Measurements from ENCODE around the gene MEF2C. TPM values are rescaled to one million over a fixed set of nuclear protein-coding genes. Genes with fewer than 3 reads are reported as not detected.

The MEF2C gene
- total and polyA plus RNA-seq, 4 donors: 2.8 to 15.9 (median 10.1) TPM

GRCh38 chr5:88685591-88686541 lies 197.1 kb downstream of the MEF2C start:
- 12% methylated on average over 23 of the region's 23 CpGs for WGBS
- Histone ChIP-seq H3K4me3 (ENCODE audit: low read depth in 1 of 3, low read length in 3 of 3) (no peak overlapping the region), H3K27ac (ENCODE audit: low read depth in 1 of 2, low read length in 2 of 2) (no peak overlapping the region), H3K27me3 (ENCODE audit: control insufficient read depth in 4 of 4, insufficient read depth in 4 of 4, low read length in 3 of 4) (peaks cover 0 to 55% (median 29%) of the 10 kb centered on the region in 4 donors), H3K36me3 (ENCODE audit: control insufficient read depth in 4 of 4, insufficient read depth in 3 of 4, low read depth in 1 of 4, low read length in 3 of 4) (no peaks in the 10 kb centered on the region), H3K9me3 (ENCODE audit: control insufficient read depth in 4 of 4, low read length in 3 of 4) (no peaks in the 10 kb centered on the region), H3K9ac (ENCODE audit: low read depth in 1 of 2, low read length in 2 of 2) (no peak overlapping the region), H3K4me1 (ENCODE audit: control insufficient read depth in 4 of 4, insufficient read depth in 4 of 4, low read length in 3 of 4) (peaks cover 3 to 16% (median 6%) of the 10 kb centered on the region in 4 donors)
- DNase-seq (ENCODE audit: low spot score): no peak
- TF ChIP-seq JUND (IDR thresholded peaks at IDR 0.05) (no peak), YY1 (IDR thresholded peaks at IDR 0.05) (no peak), MAX (IDR thresholded peaks at IDR 0.05) (no peak)

GRCh38 chr5:88683506-88684135 lies 199.4 kb downstream of the MEF2C start:
- Histone ChIP-seq H3K9ac (ENCODE audit: low read depth in 1 of 2, low read length in 2 of 2) (no peak overlapping the region), H3K4me3 (ENCODE audit: low read depth in 1 of 3, low read length in 3 of 3) (no peak overlapping the region), H3K9me3 (ENCODE audit: control insufficient read depth in 4 of 4, low read length in 3 of 4) (no peaks in the 10 kb centered on the region), H3K4me1 (ENCODE audit: control insufficient read depth in 4 of 4, insufficient read depth in 4 of 4, low read length in 3 of 4) (peaks cover 0 to 15% (median 6%) of the 10 kb centered on the region in 4 donors), H3K27me3 (ENCODE audit: control insufficient read depth in 4 of 4, insufficient read depth in 4 of 4, low read length in 3 of 4) (peaks cover 0 to 51% (median 27%) of the 10 kb centered on the region in 4 donors), H3K27ac (ENCODE audit: low read depth in 1 of 2, low read length in 2 of 2) (no peak overlapping the region), H3K36me3 (ENCODE audit: control insufficient read depth in 4 of 4, insufficient read depth in 3 of 4, low read depth in 1 of 4, low read length in 3 of 4) (no peaks in the 10 kb centered on the region)
- 4% methylated on average over 31 of the region's 31 CpGs for WGBS
- no peak for TF ChIP-seq FOXA2 (IDR thresholded peaks at IDR 0.05)
- TF ChIP-seq ZBTB33 (IDR thresholded peaks at IDR 0.05): no peak
- no peak for TF ChIP-seq JUND (IDR thresholded peaks at IDR 0.05)
- TF ChIP-seq HNF4G (IDR thresholded peaks at IDR 0.05): no peak
- TF ChIP-seq, protein P1, sequence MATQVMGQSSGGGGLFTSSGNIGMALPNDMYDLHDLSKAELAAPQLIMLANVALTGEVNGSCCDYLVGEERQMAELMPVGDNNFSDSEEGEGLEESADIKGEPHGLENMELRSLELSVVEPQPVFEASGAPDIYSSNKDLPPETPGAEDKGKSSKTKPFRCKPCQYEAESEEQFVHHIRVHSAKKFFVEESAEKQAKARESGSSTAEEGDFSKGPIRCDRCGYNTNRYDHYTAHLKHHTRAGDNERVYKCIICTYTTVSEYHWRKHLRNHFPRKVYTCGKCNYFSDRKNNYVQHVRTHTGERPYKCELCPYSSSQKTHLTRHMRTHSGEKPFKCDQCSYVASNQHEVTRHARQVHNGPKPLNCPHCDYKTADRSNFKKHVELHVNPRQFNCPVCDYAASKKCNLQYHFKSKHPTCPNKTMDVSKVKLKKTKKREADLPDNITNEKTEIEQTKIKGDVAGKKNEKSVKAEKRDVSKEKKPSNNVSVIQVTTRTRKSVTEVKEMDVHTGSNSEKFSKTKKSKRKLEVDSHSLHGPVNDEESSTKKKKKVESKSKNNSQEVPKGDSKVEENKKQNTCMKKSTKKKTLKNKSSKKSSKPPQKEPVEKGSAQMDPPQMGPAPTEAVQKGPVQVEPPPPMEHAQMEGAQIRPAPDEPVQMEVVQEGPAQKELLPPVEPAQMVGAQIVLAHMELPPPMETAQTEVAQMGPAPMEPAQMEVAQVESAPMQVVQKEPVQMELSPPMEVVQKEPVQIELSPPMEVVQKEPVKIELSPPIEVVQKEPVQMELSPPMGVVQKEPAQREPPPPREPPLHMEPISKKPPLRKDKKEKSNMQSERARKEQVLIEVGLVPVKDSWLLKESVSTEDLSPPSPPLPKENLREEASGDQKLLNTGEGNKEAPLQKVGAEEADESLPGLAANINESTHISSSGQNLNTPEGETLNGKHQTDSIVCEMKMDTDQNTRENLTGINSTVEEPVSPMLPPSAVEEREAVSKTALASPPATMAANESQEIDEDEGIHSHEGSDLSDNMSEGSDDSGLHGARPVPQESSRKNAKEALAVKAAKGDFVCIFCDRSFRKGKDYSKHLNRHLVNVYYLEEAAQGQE (IDR thresholded peaks at IDR 0.05): no peak
- no peak for TF ChIP-seq EGR1 (IDR thresholded peaks at IDR 0.05; ENCODE audit: low read depth in 2 of 2)
- no peak for TF ChIP-seq TAF1 (conservative IDR thresholded peaks at IDR 0.05)
- no peak for TF ChIP-seq SP1 (IDR thresholded peaks at IDR 0.05)
- no peak for TF ChIP-seq MAX (IDR thresholded peaks at IDR 0.05)
- TF ChIP-seq YY1 (IDR thresholded peaks at IDR 0.05): no peak
- TF ChIP-seq RAD21 (IDR thresholded peaks at IDR 0.05): no peak
- TF ChIP-seq RXRA (IDR thresholded peaks at IDR 0.05): no peak
- no peak for TF ChIP-seq GABPA (IDR thresholded peaks at IDR 0.05 in 1 of 2, conservative IDR thresholded peaks at IDR 0.05 in 1 of 2)
- no peak for TF ChIP-seq ATF3 (IDR thresholded peaks at IDR 0.05)
- TF ChIP-seq HNF4A (conservative IDR thresholded peaks at IDR 0.05): no peak
- TF ChIP-seq FOXA1 (IDR thresholded peaks at IDR 0.05): no peak
- no peak for TF ChIP-seq CTCF (IDR thresholded peaks at IDR 0.05; ENCODE audit: low read depth, low read length, missing input control)
- DNase-seq (ENCODE audit: low spot score): no peak
